DMS153 treated with DMSO at 0.1 percent for 48 hours (cell line): ENCODE results near the gene TBCCD1.

Experiments used
- DNase-seq: peaks from one replicate; lab custom pipeline; 2025; ENCODE audit not compliant: unreplicated experiment; lab: John Stamatoyannopoulos, UW

The TBCCD1 gene, protein sequence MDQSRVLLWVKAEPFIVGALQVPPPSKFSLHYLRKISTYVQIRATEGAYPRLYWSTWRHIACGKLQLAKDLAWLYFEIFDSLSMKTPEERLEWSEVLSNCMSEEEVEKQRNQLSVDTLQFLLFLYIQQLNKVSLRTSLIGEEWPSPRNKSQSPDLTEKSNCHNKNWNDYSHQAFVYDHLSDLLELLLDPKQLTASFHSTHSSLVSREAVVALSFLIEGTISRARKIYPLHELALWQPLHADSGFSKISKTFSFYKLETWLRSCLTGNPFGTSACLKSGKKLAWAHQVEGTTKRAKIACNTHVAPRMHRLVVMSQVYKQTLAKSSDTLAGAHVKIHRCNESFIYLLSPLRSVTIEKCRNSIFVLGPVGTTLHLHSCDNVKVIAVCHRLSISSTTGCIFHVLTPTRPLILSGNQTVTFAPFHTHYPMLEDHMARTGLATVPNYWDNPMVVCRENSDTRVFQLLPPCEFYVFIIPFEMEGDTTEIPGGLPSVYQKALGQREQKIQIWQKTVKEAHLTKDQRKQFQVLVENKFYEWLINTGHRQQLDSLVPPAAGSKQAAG

DNA sequence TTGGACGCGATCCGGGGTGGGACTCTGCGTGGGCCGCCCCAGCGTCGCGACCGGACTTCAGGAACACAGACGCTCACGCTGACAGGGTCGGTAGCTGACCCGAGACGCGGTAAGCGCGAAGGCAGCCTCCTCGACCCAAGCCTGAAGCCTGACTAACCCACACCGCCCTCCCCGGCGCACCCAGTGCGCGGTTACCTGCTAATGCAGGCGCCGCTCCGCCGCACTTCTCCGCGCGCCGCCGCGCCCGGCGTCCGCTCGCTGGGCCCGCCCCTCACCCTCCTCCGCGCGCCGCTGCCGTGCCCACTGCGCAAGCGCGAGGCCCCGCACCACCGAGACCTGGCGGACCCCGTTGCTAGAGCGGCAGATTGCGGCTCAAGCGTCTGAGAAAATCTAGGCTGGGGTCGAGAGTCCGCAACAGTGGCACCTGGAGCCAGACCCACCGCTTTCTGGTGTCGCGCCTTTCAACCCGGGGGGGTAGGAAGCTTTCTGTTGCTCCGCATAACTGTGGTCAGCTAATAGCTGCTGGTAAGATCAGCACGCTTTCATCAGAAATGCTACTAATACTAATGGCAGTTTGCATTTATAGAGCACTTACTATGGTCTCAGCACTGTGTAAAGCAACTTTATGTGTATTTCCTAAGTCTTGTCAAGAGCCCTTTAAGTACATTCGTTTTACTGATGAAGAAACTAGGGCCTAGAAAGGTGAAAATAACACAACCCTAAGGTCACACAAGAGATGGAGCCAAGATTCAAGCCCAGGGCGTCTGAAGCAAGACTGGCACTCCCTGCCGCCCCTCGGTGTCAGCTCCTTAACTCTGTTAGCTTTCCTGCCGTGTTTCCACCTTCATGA, at the start of gene TBCCD1:
TSS of gene TBCCD1 (minus strand) at position 268 of the 850 bp plus-strand sequence. CDS start 3,010 bp downstream, outside the sequence.
- peak; percentile 60 for DNase-seq

DNA sequence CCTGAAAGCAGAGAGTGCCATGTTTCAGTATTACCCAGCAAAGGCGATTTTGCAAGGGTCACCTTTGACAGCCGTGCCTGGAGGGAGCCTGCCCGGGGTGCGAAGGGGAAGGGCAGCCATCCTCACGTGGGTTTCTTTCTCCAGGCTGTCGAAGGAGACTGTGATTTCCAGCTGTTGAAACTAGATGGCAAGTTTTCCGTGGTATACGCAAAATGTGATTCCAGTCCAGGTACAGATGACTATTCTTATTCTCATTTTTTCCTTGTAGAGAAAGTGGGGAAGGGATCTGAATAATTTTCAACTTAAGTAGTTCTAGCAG, 49.1 kb upstream of the TBCCD1 start:
- no peak for DNase-seq

DNA sequence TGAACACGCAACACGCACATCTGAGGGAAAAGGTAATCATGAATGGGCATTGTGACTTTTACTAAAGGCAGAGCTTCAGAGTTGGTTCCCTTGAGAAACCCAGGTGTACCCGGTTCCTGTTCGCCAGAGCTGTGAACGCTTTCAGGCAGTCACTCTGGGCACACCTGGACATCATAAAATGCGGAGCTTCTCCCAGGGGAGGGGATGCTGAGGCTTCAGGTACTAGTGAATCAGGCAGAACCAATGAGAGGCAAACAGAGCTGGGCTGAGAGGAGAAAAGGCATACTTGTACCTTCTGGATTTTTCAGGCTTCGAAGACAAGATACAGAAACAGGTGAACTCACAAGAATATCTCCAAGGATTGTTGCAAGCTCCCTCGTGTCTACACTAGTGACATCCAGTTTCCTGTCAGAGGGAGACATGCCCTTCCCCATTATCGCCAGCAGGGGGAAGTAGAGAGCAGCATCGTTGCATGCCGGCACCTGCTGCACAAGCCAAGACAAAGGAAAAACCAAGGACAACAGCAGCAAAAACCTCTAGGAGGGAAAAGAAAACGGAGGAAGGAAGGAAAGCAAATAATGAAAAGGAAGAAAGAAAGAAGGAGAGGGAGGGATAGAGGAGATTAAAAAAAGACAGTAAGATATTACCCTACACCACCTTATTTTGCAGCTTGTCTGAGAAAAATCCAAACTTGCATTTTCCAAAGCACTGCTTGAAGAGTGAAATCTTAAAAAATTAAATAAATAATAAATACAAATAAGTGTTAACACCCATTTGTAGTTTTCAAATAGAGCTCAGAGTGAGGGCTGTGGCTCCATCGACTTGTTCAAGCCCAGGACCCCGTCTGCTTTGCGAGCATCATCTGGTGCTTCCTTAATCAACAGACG, 47.7 kb upstream of the TBCCD1 start:
- peak; percentile 89 for DNase-seq

DNA sequence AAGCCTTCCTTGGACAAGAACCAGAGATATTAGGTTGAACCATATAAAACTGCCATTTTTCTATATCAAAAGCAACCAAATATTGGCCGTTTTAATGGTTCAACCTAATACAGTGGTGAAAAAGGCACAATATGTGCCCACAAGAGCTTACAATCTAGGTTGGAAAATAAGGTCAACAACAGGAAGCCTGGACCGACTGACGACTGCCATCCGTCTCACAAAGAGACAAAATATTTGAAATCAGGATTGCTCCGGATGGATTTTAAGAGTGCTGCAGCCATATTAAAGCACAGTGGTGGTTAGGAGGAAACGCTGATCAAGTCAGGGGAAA, 47.1 kb upstream of the TBCCD1 start:
- no peak for DNase-seq

DNA sequence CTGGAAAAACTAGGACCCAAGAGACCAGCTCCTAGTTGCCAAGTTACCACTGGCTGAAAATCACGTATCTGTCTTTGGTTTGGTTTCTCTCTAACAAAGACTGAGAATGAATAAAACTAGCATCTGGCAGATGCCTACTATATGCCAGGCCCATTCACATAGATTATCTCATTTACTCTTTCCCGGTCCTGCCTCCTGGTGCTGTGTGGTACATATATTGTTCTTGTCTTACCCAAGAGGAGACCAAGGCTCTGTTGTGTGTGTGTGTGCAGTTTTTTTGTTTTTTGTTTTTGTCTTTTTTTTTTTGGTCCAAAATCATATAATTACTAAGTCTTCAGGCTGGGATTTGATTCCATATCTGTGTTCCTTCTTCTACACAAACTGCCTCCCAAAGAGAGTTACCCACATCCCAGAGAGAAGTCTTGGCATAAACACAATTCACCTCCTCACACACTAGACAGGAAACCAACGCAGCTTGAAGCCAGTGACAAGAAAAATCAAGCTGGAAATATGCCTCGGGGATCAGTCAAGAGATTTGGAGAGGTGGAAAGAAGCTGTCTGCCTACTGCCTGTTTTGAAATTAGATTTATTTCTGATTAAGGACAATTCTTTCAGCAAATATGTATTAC, 46.6 kb upstream of the TBCCD1 start:
- no peak for DNase-seq

DNA sequence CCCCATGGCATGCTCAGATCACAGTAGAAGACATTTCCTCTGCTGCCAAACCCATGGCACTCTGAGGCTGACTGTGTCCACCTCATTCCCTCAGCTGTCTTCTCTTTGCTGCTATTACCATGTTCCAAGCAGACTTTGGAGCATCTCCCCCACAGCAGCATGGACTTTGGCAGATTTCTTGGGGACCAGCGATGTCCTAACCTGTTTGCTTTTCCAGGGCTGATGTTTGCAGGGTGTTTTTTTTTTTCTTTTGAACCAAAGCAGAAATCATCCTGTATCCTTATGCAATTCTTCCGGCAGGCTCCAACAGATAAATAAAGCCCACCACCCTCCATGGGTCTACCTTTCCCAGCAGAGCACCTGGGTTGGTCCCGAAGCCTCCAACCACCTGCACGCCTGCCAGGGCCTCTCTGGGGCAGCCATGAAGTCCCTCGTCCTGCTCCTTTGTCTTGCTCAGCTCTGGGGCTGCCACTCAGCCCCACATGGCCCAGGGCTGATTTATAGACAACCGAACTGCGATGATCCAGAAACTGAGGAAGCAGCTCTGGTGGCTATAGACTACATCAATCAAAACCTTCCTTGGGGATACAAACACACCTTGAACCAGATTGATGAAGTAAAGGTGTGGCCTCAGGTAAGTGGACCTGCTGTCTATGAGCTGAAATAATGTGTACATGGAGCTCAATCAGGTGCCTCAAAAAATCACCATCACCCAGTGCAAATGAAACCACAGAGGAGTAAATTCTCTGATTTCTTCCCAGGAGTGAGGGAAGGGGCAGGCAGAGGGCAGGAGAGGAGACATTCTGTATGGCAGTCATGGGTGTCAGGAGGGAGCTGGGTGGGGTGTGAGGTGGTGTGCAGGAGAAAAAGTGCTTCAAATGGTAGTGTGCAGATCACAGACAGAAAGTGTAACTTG, 45.8 kb upstream of the TBCCD1 start, which contains the start of gene AHSG:
TSS of gene AHSG (plus strand) at position 340 of the 916 bp plus-strand sequence. CDS start at position 422, 82 bp downstream.
- no peak for DNase-seq

DNA sequence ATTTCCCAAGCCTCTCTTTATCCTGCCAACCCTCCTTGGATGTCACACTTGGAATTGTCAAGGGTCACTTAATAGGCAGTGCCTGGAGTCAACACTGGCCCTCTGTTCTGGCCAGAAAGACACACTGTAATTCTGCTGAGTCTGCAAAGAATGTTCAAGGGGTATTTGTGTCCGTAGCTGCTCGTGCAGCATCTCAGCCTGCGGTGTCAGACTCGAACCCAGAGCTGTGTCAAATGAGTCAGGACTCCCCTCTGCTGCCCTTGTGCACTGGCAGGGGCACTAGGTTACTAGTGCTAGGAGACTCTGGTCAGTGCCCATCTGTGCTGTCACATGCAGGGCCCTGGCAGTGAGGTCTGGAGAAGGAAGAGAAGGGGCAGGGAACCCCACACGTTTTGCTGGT, 44.9 kb upstream of the TBCCD1 start:
- no peak for DNase-seq

DNA sequence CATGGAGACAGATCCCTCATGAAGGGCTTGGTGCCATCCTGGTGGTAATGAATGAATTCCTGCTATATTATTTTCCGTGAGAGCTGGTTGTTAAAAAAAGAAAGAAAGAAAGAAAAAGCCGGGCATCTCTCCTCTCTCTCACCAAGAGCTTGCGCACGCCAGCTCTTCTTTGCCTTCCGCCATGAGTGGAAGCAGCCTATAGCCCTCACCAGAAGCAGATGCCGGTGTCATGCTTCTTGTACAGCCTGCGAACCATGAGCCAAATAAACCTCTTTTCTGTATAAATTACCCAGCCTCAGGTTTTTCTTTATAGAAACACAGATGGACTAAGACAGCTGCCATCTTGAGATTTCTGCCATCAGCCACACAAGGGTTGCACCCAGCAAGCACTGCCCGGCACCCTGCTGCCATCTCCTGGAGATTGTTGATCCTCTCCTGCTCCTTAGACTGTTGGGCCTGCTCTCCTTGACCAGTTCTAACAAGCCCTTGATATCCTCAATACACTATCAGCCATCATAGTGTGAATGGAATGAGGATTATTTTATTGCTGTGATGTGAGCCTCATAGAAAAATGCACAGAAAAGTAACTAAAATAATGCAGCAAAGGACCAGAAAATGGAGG, 42.2 kb upstream of the TBCCD1 start:
- DNase-seq, result no peak

DNA sequence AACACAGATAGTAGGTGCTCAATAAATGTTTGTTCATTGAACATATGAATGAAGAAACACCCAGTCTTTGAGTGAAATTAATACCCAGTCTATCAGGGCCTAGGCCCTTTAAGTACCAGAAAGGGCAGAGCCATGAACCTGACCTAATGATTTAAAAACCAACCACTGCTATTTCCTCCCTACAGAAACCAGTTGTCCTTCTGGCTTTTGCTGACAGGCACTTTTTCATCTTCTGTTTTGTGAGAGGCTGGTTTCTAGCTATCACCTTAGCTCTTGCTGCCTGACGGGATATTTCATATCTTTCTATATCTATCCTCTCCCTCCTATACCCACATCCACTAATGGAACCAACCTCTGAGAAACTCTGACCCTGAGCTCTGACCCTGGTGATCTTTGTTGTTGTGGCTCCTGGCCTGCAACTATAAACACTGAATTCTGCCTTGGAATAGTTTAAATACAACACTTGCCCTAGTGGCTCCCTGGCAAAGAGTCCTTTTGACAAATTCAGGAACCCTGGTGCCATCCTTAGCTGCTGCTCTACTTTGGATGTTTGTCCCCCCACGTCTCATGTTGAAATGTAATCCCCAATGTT, 41.6 kb upstream of the TBCCD1 start:
- no peak for DNase-seq

DNA sequence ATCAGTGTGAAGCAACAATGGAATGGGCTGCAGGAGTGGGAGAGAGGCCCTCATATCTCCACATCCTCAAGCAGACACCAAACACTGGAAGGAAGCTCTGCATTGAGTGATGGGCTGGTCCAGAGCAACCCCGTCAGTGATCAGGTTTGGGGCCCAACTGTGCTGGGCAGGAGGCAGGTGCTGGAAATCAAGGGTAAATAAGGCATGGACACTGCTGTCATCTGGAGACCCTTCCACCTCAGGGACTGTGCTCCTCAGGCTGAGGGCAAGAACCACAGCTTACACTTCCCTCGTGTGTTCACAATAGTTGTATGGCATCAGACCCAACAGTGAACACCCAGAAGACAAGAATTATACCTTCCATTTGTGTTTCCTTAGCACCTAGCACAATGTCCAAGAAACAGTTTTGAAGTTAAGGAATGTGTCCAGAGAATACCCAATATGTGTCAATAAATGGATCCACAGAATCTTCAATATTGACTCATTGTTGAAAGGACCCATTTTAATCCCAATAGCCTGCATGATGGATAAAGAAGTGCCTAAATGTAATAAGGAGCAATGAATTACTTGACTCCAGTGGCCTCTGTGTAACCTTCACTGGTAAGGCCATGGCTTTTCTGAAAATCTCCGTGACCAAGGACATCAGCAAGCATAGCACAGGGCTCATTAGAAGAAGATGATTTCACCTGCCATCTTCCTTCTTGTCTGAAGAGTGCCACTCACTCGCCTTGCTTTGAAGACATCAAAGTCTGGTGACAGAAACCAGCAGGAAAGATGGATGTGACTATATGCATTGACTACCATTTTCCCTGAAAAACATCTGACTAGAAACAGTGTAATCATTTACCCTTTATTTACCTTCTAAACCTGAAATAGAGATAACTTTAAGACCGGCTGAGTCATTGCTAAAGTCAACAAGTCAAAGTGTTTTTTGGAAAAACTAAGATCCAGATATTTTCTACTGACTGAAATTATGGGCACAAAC, 38.7 kb upstream of the TBCCD1 start:
- DNase-seq, result no peak

DNA sequence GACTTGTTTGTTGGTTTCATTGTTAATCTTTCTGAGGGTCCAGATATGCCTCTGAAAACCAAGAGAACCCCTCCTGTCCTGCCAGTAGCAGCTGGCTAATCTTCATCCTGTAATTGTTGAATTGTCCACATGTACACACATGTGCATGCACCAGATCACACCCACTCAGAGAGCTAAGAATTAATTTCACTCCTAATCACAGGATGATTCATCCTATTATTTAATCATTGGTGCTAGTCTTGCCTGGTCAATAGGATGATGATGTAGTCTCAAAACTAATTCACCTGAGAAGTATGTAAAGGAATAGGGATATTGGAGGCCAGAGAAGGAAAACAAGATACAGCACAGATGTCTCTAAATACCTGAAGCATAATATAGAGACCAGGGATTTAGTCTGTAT, 37.9 kb upstream of the TBCCD1 start:
- no peak for DNase-seq

DNA sequence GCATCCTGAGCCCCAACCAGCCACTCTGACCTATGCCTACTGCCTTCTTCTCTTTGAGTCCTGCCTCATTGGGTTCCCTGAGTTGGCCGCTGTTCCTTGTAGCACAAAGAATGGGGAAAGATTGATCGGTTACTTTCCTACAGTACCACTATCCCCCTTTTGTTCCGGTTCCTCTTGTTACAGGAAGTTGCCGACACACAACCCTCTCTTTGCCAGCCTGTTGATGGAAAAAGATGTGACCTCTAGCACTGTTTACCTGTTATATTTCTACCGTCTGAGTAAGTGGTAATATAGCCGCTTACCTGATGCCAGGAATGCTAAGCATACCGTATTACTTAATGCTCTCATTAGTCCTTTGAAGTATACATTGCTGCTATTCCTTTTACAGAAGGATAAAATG, 36.0 kb upstream of the TBCCD1 start:
- DNase-seq, result no peak

DNA sequence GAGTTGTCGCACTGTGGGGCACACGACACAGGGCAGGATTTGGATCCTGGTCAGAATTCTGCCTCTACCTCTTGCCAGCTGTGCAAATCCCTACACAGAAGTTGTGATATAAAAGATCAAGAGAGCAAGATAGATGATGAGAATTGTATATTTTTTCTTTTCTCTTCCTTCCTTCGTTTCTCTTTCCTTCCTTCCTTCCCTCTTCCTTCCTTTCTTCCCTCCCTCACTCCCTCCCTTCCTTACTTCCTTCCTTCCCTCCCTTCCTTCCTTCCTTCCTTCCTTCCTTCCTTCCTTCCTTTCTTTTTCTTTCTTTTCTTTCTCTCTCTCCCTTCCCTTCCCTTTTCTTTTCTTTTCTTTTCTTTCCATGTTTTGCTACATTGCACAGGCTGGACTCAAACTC, 33.8 kb upstream of the TBCCD1 start:
- DNase-seq, result no peak

DNA sequence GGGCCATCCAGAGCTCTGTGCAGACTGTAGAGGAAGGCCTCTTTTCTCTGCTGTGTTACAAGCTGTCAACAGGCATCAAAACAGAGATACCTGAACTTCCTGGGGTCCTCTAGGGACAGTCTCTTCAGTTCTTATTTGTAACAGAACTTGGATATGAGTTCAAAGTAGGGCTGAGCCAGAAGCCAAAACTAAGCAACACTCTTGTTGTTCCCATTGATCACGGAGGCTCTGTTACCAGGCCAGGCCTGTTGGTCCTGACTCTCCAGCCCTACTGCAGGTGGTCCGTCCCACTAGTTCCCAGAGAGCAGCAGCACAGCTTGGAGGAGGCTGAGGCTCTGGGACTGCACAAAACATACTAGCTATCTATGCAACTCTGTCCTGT, 32.6 kb upstream of the TBCCD1 start:
- DNase-seq, result no peak

DNA sequence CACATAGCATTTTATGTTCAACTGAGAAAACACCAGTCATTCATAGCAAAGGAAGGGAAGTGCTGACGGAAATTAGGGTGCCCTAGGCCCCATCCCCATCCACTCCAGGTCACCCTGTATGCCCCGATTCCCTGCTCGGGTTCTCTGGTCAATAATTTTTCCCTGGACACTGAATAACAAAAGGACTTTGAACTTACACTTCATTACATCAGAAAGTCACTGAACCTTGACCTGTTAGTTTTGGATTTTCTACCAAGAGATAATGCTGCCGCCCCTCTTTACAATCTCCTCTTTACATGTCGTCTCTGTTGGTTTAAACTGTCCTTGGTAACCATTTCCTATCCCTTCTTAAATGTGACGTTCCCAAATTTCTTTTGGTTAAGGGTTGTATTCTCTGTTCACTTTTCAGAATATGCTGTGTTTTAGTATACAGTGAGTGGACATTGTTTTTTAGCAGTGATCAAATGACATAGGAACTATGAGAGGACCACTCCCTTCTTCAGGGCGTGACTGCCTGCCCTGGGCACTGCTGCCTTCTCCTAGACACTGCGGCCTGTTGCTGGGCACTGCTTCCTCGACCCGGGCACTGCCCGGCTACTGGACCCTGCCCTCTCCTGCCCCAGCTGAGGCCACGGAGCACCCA, 32.1 kb upstream of the TBCCD1 start:
- DNase-seq, result no peak

DNA sequence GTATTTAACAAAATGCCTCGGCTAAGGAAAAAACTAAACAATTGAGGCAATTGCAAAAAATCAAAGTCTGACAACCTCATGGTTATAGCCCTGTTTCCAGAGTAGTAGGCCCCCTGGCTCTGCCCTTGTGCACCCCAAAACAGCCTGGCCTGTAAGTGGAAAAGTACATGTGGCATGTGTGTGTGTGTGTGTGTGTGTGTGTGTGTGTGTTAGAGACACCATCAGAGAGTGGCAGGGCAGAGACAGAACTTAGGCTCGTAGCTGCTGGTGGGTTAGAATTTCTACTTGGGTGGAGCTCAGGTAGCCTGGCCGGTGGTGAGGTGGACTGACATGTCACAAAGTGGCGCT, 31.6 kb upstream of the TBCCD1 start:
- DNase-seq, result no peak

DNA sequence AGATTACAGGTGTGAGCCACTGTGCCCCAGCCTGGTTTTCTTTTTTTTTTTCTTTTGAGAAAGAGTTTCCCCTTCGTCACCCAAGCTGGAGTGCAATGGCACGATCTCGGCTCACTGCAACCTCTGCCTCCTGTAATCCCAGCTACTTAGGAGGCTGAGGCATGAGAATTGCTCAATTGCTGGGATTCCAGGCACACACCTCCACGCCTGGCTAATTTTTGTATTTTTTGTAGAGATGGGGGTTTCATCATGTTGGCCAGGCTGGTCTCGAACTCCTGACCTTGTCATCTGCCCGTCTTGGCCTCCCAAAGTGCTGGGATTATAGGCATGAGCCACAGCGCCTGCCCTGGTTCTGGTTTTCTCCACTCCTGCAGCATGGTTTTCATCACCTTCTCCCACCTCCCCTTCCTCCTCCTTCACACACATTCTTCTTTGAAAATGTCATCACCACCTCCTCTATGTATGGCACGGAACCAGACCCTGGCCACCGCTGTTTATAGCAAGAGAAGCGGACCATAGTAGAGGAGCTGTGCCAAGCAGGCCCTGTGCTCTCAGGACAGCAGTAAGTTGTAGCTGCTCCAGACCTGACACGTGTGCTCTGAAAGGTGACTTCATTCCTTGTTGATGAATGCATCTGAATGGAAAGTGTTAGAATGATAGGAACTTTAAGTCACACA, 31.1 kb upstream of the TBCCD1 start:
- no peak for DNase-seq
